OCI-LY3 (cell line): Measurements from ENCODE around the gene CFAP99.

Experiments
- H2AFZ ChIP-seq: fragments of 200-600, 300-600 bp; shearing (Covaris generic); 2 replicates; pipeline ENCODE4 v1.6.0; 2014; ENCODE audit warnings: antibody characterized with exemption, low read depth, low read length
- H3K27ac ChIP-seq: fragments of 200-600, 300-600 bp; sonication (generic); 2 replicates; pipeline ENCODE4 v1.5.1; 2014; ENCODE audit warnings: mild to moderate bottlenecking, low read length, moderate library complexity, mixed read lengths
- H3K27me3 ChIP-seq: fragments of 200-600, 300-600 bp; sonication (generic); 2 replicates; pipeline ENCODE4 v1.6.1; 2014; ENCODE audit warnings: low read depth, low read length, mixed read lengths
- H3K36me3 ChIP-seq: fragments of 200-600, 300-600 bp; sonication (generic); replicated peaks from 2 replicates; pipeline ENCODE3; 2014; ENCODE audit warnings: low read depth, low read length, mixed read lengths
- H3K4me1 ChIP-seq: fragments of 300-600, 200-600 bp; sonication (generic); 2 replicates; pipeline ENCODE4 v1.6.1; 2014; ENCODE audit warnings: low read length, mixed read lengths
- H3K4me2 ChIP-seq: fragments of 200-600, 300-600 bp; sonication (generic); 2 replicates; pipeline ENCODE4 v1.6.1; 2014; ENCODE audit warnings: low read length, mixed read lengths
- H3K4me3 ChIP-seq: fragments of 300-600, 200-600 bp; sonication (generic); 2 replicates; pipeline ENCODE4 v1.5.1; 2014; ENCODE audit warnings: antibody characterized with exemption, mild to moderate bottlenecking, low read length, moderate library complexity
- H3K79me2 ChIP-seq: fragments of 300-600, 200-600 bp; shearing (Covaris generic); 2 replicates; pipeline ENCODE4 v1.6.1; 2014; ENCODE audit warnings: mild to moderate bottlenecking, low read length, mixed read lengths
- H3K9ac ChIP-seq: fragments of 300-600, 200-600 bp; shearing (Covaris generic); 2 replicates; pipeline ENCODE4 v1.6.0; 2014; ENCODE audit warnings: mild to moderate bottlenecking, low read length, moderate library complexity
- H3K9me3 ChIP-seq: fragments of 200-600, 300-600 bp; shearing (Covaris generic); 2 replicates; pipeline ENCODE4 v1.6.1; 2014; ENCODE audit warnings: low read length, mixed read lengths; ENCODE audit not compliant: insufficient read depth
- H4K20me1 ChIP-seq: fragments of 200-600, 300-600 bp; sonication (generic); 2 replicates; pipeline ENCODE4 v1.6.1; 2016; ENCODE audit warnings: low read length, mixed read lengths; ENCODE audit not compliant: insufficient read depth
- EZH2phosphoT487 ChIP-seq: fragments of 200-600 bp; shearing (Covaris generic); IDR thresholded peaks from 2 replicates; pipeline ENCODE4 v1.6.1; 2018; ENCODE audit warnings: antibody characterized with exemption, mixed run types, low read depth
- TF ChIP-seq, protein P1 (sequence below): fragments of 200-600, 300-600 bp; sonication (generic); IDR thresholded peaks from 2 replicates; pipeline ENCODE4 v1.5.1; 2014; ENCODE audit warnings: antibody characterized with exemption, low read length, low read depth

The CFAP99 gene

DNA sequence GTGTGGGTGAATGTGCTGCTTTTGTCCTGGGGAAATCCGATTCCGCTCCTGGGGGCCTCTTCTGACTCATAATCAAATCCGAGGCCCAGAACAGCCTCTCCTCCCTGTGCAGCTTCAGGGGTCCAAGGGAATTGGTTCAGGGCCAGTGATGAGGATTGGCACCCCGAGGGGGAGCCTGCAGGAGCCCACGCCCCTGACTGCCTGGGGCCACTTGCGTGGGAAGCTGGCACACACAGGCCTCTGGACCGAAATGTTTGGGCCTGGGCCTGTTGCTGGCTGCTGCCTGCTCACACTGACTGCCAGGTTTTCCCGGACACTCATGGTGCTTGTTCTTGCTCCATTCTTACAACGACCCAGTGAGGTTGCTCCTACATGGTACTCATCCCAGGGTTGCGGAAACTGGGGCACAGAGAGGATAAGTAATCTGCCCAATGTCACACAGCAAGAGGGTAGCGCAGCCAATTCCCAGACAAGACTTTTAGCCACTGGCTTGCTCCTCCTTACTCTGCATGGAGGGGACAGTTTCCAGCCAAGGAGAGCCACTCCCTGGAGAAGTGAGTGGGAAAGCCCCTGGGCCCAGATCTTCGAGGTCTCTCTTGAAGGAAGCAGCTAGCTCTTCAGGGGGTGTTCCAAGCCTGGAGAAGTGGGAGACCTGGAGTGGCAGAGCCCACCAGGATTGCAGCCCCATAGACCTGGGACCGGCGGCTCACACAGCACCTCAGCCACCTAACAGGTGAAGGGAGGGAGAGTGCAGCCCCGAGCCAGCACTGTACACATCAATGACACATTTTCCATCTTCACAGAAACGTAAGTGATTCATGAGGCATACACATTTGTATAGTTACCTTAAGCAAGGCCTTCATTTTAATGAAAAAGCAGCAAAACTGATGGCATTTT is 20.3 kb downstream of the CFAP99 start:
- H3K79me2 ChIP-seq: no peaks in the 10 kb centered on the region
- no peak overlapping the region for H3K27ac ChIP-seq
- no peaks in the 10 kb centered on the region for H3K36me3 ChIP-seq
- no peak overlapping the region for H3K4me3 ChIP-seq
- TF ChIP-seq, protein P1, sequence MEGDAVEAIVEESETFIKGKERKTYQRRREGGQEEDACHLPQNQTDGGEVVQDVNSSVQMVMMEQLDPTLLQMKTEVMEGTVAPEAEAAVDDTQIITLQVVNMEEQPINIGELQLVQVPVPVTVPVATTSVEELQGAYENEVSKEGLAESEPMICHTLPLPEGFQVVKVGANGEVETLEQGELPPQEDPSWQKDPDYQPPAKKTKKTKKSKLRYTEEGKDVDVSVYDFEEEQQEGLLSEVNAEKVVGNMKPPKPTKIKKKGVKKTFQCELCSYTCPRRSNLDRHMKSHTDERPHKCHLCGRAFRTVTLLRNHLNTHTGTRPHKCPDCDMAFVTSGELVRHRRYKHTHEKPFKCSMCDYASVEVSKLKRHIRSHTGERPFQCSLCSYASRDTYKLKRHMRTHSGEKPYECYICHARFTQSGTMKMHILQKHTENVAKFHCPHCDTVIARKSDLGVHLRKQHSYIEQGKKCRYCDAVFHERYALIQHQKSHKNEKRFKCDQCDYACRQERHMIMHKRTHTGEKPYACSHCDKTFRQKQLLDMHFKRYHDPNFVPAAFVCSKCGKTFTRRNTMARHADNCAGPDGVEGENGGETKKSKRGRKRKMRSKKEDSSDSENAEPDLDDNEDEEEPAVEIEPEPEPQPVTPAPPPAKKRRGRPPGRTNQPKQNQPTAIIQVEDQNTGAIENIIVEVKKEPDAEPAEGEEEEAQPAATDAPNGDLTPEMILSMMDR: no peak
- TF ChIP-seq EZH2phosphoT487: no peak
- H3K4me1 ChIP-seq: peaks cover 10% of the 10 kb centered on the region; the same call in 1 of the 2 replicates
- H2AFZ ChIP-seq: no peak overlapping the region
- H3K27me3 ChIP-seq: no peaks in the 10 kb centered on the region
- H4K20me1 ChIP-seq: no peaks in the 10 kb centered on the region
- no peak overlapping the region for H3K4me2 ChIP-seq
- H3K9ac ChIP-seq: no peak overlapping the region
- H3K9me3 ChIP-seq: no peaks in the 10 kb centered on the region

DNA sequence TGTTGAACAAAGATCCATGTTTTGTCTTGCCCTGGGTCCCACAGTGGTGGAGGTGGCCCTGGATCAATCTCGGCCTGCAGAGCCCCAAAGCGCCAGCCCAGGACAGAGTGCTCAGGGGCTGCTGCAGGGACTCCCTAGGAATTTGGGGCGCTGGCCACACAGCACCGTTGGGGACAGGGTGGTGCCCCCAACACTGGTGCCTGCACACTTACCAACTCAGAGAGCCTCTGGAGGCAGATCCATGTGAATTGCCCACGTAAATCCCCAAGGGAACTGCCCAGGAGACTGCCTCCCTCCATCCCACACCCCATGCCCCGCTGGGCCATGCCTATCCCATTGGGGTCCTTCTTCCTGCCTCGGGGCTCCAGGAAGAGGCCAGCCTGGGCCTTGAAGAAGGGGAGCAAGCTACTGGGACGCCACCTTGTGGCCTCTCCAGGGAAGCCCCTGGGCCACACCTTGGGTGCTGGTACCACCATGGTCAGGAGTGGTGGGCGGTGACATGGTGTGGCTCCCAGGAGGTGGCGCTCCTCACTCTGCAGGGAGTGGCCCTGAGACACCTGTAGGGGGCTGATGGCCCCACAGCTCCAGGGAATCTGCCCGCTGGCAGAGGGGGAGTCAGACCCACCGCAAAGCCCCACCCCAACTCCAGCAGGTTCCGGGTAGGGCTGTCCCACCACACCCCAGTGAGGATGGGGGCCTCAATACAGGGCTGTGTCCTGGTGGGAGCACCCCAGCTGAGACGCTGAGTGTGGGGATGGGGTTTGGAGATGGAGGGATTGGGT is 22.8 kb downstream of the CFAP99 start:
- Histone ChIP-seq H3K4me3 (peak overlapping the region; percentile 73), H3K4me2 (peak overlapping the region; percentile 84), H2AFZ (peak overlapping the region; percentile 99), H3K36me3 (no peaks in the 10 kb centered on the region), H3K9me3 (no peaks in the 10 kb centered on the region), H3K27me3 (no peaks in the 10 kb centered on the region), H4K20me1 (no peaks in the 10 kb centered on the region), H3K9ac (peak overlapping the region; percentile 69), H3K79me2 (no peaks in the 10 kb centered on the region), H3K4me1 (peaks cover 10% of the 10 kb centered on the region; the same call in 1 of the 2 replicates), H3K27ac (no peak overlapping the region)
- TF ChIP-seq EZH2phosphoT487: no peak
- TF ChIP-seq, protein P1: peak; percentile 96

DNA sequence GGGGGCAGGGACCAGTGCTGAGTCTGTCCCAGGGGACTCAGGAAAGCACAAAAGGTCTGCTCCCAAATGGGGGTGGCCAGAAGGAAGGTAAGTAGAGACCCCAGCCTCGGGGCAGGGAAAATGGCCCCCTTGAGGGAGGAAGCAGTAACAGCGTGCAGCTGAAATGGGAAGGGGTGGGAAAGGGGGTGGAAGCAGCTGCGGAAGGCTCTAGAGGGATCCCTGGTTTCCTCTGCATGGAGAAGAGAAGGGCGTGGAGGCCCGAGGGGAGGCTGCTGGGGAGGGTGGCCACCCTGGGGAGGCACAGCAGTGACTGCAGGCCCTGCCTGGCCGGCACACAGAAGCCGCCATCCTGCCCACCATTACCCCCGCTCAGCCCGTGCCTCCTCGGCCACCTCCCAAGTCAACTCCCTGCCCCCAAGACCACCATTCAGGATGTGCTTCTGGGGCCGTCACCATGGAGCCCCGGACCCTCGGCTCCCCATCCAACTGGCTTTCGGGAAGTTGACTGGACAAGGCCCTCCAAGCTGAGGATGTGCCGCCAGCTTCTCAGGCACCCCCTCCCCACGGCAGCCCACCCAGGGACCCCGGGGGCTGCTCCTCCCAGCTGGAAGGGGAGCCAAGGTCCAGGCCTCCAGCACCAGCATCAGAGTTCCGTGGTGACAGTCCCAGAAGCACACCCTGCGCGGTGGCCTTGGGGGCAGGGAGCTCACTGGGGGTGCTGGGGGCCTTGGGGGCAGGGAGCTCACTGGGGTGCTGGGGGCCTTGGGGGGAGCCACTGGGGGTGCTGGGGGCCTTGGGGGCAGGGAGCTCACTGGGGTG is 23.6 kb downstream of the CFAP99 start:
- no peak for TF ChIP-seq EZH2phosphoT487
- H3K4me3 ChIP-seq: peak overlapping the region; percentile 73
- H3K9me3 ChIP-seq: no peaks in the 10 kb centered on the region
- H3K4me2 ChIP-seq: peak overlapping the region; percentile 84
- H3K79me2 ChIP-seq: no peaks in the 10 kb centered on the region
- no peaks in the 10 kb centered on the region for H3K36me3 ChIP-seq
- peak overlapping the region; percentile 99 for H2AFZ ChIP-seq
- H3K9ac ChIP-seq: peak overlapping the region; percentile 69; the same call in 1 of the 2 replicates
- H3K27ac ChIP-seq: no peak overlapping the region
- H4K20me1 ChIP-seq: no peaks in the 10 kb centered on the region
- peaks cover 10% of the 10 kb centered on the region; the same call in 1 of the 2 replicates for H3K4me1 ChIP-seq
- no peaks in the 10 kb centered on the region for H3K27me3 ChIP-seq

DNA sequence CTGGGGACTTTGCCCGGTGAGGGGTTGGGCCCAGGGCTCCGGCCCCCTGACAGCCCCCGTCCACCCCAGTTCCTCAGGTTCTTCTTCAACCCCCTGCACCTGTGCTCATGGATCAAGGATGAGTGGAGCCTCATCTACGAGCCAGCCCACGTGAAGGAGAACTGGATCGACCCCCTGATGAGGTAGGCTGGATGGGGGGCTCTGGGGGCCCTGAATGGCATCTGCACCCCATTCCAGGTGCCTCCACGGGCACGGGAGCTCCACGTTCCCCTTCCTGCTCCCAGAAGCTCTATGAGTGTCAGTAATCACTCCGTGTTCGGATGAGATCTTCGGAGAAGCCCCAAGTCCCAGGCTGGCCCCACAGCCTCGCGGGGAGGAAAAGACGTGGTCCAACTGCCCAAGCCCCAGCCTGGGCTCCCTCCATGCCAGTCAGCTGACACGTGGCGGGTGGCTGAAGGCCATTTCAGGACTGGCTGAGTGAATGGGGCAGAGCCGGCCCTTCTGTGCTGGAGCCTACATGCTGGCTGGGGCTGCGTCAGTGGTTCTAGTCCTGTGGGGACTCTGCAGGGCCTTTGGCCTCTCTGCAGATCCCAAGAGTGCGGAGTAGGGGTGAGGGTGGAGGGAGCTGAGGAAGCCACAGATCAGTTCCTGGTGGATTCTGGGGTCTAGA is 24.4 kb downstream of the CFAP99 start:
- Histone ChIP-seq H3K9ac (no peak overlapping the region), H3K36me3 (no peaks in the 10 kb centered on the region)

More for the DNA sequence above, 24.4 kb downstream of the CFAP99 start:
- Histone ChIP-seq H4K20me1 (no peaks in the 10 kb centered on the region), H3K4me3 (no peak overlapping the region), H3K79me2 (no peaks in the 10 kb centered on the region), H3K27me3 (no peaks in the 10 kb centered on the region), H3K27ac (no peak overlapping the region), H3K4me2 (no peak overlapping the region), H2AFZ (no peak overlapping the region), H3K9me3 (no peaks in the 10 kb centered on the region), H3K4me1 (peaks cover 10% of the 10 kb centered on the region; the same call in 1 of the 2 replicates)
- TF ChIP-seq EZH2phosphoT487: no peak
- TF ChIP-seq, protein P1: no peak
